ENCODE data around the gene NREP.

- TF ChIP-seq CTCF (IDR thresholded peaks at IDR 0.05; ENCODE audit: low read depth, low read length, missing input control): no peak
- TF ChIP-seq RAD21 (IDR thresholded peaks at IDR 0.05): no peak
- no peak for TF ChIP-seq JUND (IDR thresholded peaks at IDR 0.05)
- no peak for TF ChIP-seq SP1 (IDR thresholded peaks at IDR 0.05)
- TF ChIP-seq FOXA2 (IDR thresholded peaks at IDR 0.05): no peak
- TF ChIP-seq FOXA1 (IDR thresholded peaks at IDR 0.05): no peak
- no peak for TF ChIP-seq MAX (IDR thresholded peaks at IDR 0.05)
- TF ChIP-seq GABPA (IDR thresholded peaks at IDR 0.05 in 1 of 2, conservative IDR thresholded peaks at IDR 0.05 in 1 of 2): no peak
- TF ChIP-seq REST (IDR thresholded peaks at IDR 0.05): no peak
- no peak for TF ChIP-seq ZBTB33 (IDR thresholded peaks at IDR 0.05)
- TF ChIP-seq ATF3 (IDR thresholded peaks at IDR 0.05): no peak
- no peak for TF ChIP-seq YY1 (IDR thresholded peaks at IDR 0.05)
- TF ChIP-seq TAF1 (conservative IDR thresholded peaks at IDR 0.05): no peak
Measured at GRCh38 chr5:111681414-111682120, 75.4 kb downstream of the NREP start.

Measured in liver (tissue), 3 donors.